Measurements from ENCODE around the gene TEP1.
"Not testable (repeated sequence)": the region's sequence is repeated elsewhere in the genome, so short reads cannot be mapped to it uniquely, and the experiment has no call there.

The TEP1 gene

DNA sequence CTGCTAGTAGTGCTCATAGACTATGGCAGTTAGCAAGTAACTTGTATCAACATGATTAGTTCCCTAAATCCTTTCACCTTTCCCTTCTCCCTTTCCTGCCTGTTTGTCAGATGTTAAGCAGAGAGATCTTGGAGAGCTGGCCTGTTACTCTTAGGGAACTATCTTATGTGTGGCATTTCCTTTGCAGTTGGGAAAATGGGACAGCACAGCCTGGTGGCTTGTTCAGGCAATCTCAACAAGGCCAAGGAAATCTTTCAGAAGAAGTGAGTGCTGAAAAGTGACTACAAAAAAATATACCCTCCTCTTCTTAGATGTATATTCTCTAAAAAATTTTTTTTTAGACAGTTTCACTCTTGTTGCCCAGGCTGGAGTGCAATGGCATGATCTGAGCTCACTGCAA, 62.4 kb downstream of the TEP1 start:
- Histone ChIP-seq H3K27ac (ENCODE audit: low read length) (no peak overlapping the region), H3K4me3 (ENCODE audit: low read length) (no peak overlapping the region), H3K36me3 (ENCODE audit: control insufficient read depth, low read depth, low read length) (peaks cover 79% of the 10 kb centered on the region), H3K9me3 (ENCODE audit: control insufficient read depth, low read depth, low read length) (no peaks in the 10 kb centered on the region), H3K4me1 (ENCODE audit: control insufficient read depth, low read depth, low read length) (no peaks in the 10 kb centered on the region), H3K9ac (ENCODE audit: low read length) (no peak overlapping the region), H3K27me3 (ENCODE audit: control insufficient read depth, insufficient read depth, low read length) (no peaks in the 10 kb centered on the region)

DNA sequence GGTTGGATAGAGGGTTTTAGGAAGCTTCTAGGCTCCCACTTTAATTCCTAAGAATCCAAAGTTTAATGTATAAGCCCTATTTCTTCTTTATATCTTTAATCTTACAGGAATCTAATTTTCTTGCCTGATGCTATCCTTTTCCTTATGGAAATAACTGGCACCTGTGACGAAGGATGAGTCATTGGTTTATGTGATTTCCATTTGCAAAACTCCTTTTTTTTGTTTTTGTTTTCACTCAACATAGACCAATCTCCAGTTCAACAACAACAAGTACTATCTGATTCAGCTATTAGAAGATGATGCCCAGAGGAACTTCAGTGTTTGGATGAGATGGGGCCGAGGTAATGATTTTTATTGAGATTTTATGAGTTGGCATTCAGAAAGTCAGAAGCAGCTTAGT, 63.0 kb downstream of the TEP1 start:
- Histone ChIP-seq H3K9me3 (ENCODE audit: control insufficient read depth, low read depth, low read length) (no peaks in the 10 kb centered on the region), H3K4me1 (ENCODE audit: control insufficient read depth, low read depth, low read length) (no peaks in the 10 kb centered on the region), H3K36me3 (ENCODE audit: control insufficient read depth, low read depth, low read length) (peaks cover 80% of the 10 kb centered on the region), H3K27me3 (ENCODE audit: control insufficient read depth, insufficient read depth, low read length) (no peaks in the 10 kb centered on the region), H3K4me3 (ENCODE audit: low read length) (no peak overlapping the region), H3K27ac (ENCODE audit: low read length) (no peak overlapping the region), H3K9ac (ENCODE audit: low read length) (no peak overlapping the region)

DNA sequence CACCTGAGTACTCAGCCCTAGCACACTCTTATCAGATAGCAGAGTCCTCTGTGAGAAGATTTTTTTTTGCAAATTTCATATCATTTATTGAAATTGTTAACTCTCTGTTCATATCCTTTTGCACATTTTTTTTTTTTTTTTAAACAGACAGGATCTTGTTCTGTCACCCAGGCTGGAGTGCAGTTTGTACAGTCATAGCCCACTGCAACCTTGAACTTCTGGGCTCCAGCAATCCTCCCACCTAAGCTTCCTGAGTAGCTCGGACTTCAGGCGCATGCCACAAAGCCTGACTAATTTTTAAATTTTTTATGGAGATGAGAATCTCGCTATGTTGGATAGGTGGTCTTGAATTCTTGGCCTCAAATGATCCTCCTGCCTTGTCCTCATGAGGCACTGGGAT, 65.6 kb downstream of the TEP1 start:
- H3K9me3 ChIP-seq (ENCODE audit: control insufficient read depth, low read depth, low read length), result no peaks in the 10 kb centered on the region
- H3K27ac ChIP-seq (ENCODE audit: low read length), result no peak overlapping the region
- H3K4me1 ChIP-seq (ENCODE audit: control insufficient read depth, low read depth, low read length), result peaks cover 3% of the 10 kb centered on the region
- no peak overlapping the region for H3K9ac ChIP-seq (ENCODE audit: low read length)
- H3K36me3 ChIP-seq (ENCODE audit: control insufficient read depth, low read depth, low read length), result peaks cover 59% of the 10 kb centered on the region
- H3K4me3 ChIP-seq (ENCODE audit: low read length), result no peak overlapping the region
- no peaks in the 10 kb centered on the region for H3K27me3 ChIP-seq (ENCODE audit: control insufficient read depth, insufficient read depth, low read length)

DNA sequence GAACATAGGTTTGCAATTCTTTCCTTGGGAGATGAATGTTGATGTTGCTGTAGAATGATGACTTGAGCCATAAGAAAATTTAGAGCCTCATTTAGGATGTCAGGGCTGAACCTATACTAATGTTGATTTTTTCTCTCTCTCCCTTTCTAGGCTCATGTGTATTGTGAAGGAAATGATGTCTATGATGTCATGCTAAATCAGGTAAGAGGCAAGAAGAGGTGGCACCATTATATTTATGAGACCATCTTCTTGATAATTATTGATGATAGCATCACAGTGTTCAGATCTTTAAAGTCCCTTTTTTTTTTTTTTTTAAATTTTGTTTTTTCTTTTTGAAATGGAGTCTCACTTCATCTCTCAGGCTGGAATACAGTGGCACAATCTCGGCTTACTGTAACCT, 66.6 kb downstream of the TEP1 start:
- Histone ChIP-seq H3K27me3 (ENCODE audit: control insufficient read depth, insufficient read depth, low read length) (no peaks in the 10 kb centered on the region), H3K9me3 (ENCODE audit: control insufficient read depth, low read depth, low read length) (no peaks in the 10 kb centered on the region), H3K4me1 (ENCODE audit: control insufficient read depth, low read depth, low read length) (peaks cover 5% of the 10 kb centered on the region), H3K9ac (ENCODE audit: low read length) (no peak overlapping the region), H3K36me3 (ENCODE audit: control insufficient read depth, low read depth, low read length) (peaks cover 50% of the 10 kb centered on the region), H3K4me3 (ENCODE audit: low read length) (no peak overlapping the region), H3K27ac (ENCODE audit: low read length) (no peak overlapping the region)

DNA sequence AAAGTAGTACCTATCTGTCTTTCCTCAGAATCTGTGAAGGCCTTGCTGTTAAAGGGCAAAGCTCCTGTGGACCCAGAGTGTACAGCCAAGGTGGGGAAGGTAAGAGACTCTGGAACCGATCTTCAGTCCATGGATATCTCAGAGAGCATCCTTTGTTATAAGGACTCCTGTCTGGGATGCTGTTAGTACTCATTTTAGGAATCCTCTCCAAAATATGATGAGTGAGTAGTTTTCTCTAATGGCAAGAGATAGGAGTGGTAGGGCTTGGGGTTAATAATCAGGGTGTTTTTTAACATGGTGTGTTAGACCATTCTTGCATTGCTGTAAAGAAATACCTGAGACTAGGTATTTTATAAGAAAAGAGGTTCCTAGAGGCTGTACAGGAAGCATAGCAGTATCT, 67.9 kb downstream of the TEP1 start:
- Histone ChIP-seq H3K4me1 (ENCODE audit: control insufficient read depth, low read depth, low read length) (peaks cover 10% of the 10 kb centered on the region), H3K27me3 (ENCODE audit: control insufficient read depth, insufficient read depth, low read length) (no peaks in the 10 kb centered on the region), H3K4me3 (ENCODE audit: low read length) (no peak overlapping the region), H3K36me3 (ENCODE audit: control insufficient read depth, low read depth, low read length) (peaks cover 44% of the 10 kb centered on the region), H3K27ac (ENCODE audit: low read length) (no peak overlapping the region), H3K9me3 (ENCODE audit: control insufficient read depth, low read depth, low read length) (no peaks in the 10 kb centered on the region), H3K9ac (ENCODE audit: low read length) (no peak overlapping the region)

DNA sequence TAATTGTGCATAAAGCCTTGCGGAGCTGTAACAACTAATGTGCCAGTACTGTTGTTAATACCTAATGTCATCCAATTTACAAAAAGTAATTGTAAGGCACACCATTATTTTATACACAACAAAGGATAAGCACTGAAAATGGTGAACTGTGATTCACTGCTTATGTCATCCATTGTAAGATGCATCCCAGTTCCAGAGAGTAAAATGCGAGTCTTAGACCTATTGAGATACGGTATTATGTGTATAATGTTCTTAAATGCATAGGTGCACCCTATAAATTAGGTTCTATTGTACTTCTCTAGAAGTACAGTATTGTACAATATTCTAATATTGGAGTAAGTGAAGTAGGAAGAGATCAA, 69.5 kb downstream of the TEP1 start:
- H3K9me3 ChIP-seq (ENCODE audit: control insufficient read depth, low read depth, low read length), result no peaks in the 10 kb centered on the region
- H3K27ac ChIP-seq (ENCODE audit: low read length), result peak overlapping the region; percentile 82
- H3K36me3 ChIP-seq (ENCODE audit: control insufficient read depth, low read depth, low read length), result peaks cover 32% of the 10 kb centered on the region
- H3K9ac ChIP-seq (ENCODE audit: low read length), result peak overlapping the region; percentile 95
- H3K27me3 ChIP-seq (ENCODE audit: control insufficient read depth, insufficient read depth, low read length), result no peaks in the 10 kb centered on the region
- H3K4me3 ChIP-seq (ENCODE audit: low read length), result peak overlapping the region; percentile 91
- H3K4me1 ChIP-seq (ENCODE audit: control insufficient read depth, low read depth, low read length), result peaks cover 10% of the 10 kb centered on the region

DNA sequence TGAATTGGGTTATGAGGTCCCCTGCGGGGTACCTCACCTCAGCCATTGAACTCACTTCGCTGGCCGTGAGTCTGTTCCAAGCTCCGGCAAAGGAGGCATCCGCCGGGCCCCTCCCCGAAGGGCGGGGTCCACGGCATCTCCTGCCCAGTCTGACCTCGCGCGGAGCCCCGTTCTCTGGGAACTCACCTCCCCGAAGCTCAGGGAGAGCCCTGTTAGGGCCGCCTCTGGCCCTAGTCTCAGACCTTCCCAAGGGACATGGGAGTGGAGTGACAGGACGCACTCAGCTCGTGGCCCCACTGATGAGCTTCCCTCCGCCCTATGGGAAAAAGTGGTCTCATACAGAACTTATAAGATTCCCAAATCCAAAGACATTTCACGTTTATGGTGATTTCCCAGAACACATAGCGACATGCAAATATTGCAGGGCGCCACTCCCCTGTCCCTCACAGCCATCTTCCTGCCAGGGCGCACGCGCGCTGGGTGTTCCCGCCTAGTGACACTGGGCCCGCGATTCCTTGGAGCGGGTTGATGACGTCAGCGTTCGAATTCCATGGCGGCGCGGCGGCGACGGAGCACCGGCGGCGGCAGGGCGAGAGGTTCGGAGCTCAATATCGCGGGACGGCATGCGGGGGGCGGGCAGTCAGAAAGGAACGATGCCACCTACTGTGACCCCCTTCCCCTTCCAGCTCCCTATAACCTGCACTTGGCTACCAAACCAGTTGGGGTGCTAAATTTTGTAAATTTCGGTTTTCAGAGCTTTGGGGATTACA, 70.0 kb downstream of the TEP1 start, which contains the start of gene PARP2:
TSS of gene PARP2 (plus strand) at position 544 of the 770 bp plus-strand sequence. CDS start at position 551, 7 bp downstream.
- Histone ChIP-seq H3K9ac (ENCODE audit: low read length) (peak within 1 kb of the TSS; percentile 95), H3K9me3 (ENCODE audit: control insufficient read depth, low read depth, low read length) (no peaks in the 10 kb centered on the region), H3K4me1 (ENCODE audit: control insufficient read depth, low read depth, low read length) (peaks cover 10% of the 10 kb centered on the region), H3K4me3 (ENCODE audit: low read length) (peak within 1 kb of the TSS; percentile 97), H3K27ac (ENCODE audit: low read length) (peak within 1 kb of the TSS; percentile 96), H3K27me3 (ENCODE audit: control insufficient read depth, insufficient read depth, low read length) (no peaks in the 10 kb centered on the region), H3K36me3 (ENCODE audit: control insufficient read depth, low read depth, low read length) (peaks cover 27% of the 10 kb centered on the region)

DNA sequence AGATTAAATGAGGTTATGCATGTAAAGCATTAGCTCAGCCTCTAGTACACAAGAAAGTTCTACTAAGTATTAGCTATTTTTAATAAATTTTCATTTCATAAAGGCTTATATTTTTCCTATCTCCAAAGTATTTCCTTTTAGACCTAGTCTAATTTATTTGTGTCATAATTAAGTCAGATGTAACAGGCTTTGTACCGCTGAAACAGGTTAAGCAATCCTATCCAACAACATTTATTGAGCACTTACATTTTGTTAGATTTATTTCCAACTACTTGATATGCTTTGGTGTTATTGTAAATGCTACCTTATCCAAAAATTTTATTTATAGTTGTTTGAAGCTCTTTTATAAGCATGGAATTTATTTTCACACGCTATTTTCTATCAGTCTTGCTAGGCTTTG, 71.7 kb downstream of the TEP1 start:
- H3K4me1 ChIP-seq (ENCODE audit: control insufficient read depth, low read depth, low read length), result peaks cover 10% of the 10 kb centered on the region
- peak overlapping the region; percentile 97 for H3K4me3 ChIP-seq (ENCODE audit: low read length)
- no peaks in the 10 kb centered on the region for H3K9me3 ChIP-seq (ENCODE audit: control insufficient read depth, low read depth, low read length)
- H3K9ac ChIP-seq (ENCODE audit: low read length), result peak overlapping the region; percentile 93
- no peaks in the 10 kb centered on the region for H3K27me3 ChIP-seq (ENCODE audit: control insufficient read depth, insufficient read depth, low read length)
- peak overlapping the region; percentile 96 for H3K27ac ChIP-seq (ENCODE audit: low read length)
- H3K36me3 ChIP-seq (ENCODE audit: control insufficient read depth, low read depth, low read length), result peaks cover 15% of the 10 kb centered on the region

DNA sequence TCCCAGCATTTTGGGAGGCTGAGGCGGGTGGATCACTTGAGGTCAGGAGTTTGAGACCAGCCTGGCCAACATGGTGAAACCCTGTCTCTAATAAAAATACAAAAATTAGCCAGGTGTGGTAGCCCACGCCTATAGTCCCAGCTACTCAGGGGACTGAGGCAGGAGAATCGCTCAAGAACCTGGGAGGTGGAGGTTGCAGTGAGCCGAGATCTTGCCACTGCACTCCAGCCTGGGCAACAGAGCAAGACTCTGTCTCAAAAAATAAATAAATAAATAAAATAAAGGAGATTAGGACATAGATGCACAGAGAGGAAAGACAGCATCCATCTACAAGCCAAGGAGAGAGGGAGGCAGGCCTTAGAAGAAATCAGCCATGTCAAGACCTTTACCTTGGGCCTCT, 72.3 kb downstream of the TEP1 start:
- H3K27ac ChIP-seq (ENCODE audit: low read length); H3K4me1 ChIP-seq (ENCODE audit: control insufficient read depth, low read depth, low read length); H3K27me3 ChIP-seq (ENCODE audit: control insufficient read depth, insufficient read depth, low read length); H3K9ac ChIP-seq (ENCODE audit: low read length); H3K9me3 ChIP-seq (ENCODE audit: control insufficient read depth, low read depth, low read length); H3K4me3 ChIP-seq (ENCODE audit: low read length): not testable (repeated sequence)
- peaks cover 10% of the 10 kb centered on the region for H3K36me3 ChIP-seq (ENCODE audit: control insufficient read depth, low read depth, low read length)

DNA sequence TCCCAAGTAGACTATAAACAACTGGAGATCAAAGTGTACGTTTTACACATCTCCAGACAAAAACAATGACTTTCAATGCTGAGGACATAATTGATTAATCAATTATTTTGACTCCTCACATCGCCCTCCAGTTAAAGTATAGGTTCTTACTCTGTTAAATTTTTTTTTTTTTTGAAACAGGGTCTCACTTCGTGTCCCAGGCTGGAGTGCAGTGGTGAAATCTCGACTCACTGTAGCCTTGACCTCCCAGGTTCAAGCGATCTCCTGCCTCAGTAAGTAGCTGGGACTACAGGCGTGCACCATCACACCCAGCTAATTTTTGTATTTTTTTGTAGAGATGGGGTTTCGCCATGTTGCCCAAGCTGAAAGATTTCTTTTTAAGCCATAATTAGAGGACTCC, 79.3 kb downstream of the TEP1 start:
- H3K4me3 ChIP-seq (ENCODE audit: low read length), result no peak overlapping the region
- no peak overlapping the region for H3K9ac ChIP-seq (ENCODE audit: low read length)
- no peak overlapping the region for H3K27ac ChIP-seq (ENCODE audit: low read length)

DNA sequence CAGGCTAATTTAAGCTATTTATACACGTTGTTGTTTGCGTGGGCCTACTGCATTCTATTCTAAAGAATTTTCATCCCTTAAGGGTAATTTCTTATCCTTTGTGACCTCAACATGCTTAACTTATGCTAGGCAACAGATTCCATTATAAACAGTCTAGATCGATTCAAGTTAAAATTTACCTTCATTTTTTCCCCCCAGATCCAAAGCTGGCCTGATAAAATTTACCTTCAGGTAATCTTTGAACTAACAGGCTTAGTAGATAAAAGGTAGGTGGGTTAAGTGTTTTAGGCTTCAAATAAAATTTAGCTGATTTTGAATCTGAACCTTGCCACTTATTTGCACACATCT, 79.8 kb downstream of the TEP1 start:
- Histone ChIP-seq H3K4me1 (ENCODE audit: control insufficient read depth, low read depth, low read length) (peaks cover 6% of the 10 kb centered on the region), H3K4me3 (ENCODE audit: low read length) (peak overlapping the region; percentile 90), H3K27me3 (ENCODE audit: control insufficient read depth, insufficient read depth, low read length) (no peaks in the 10 kb centered on the region), H3K36me3 (ENCODE audit: control insufficient read depth, low read depth, low read length) (peaks cover 14% of the 10 kb centered on the region), H3K9me3 (ENCODE audit: control insufficient read depth, low read depth, low read length) (no peaks in the 10 kb centered on the region), H3K9ac (ENCODE audit: low read length) (peak overlapping the region; percentile 98), H3K27ac (ENCODE audit: low read length) (peak overlapping the region; percentile 68)

More for the DNA sequence above, 79.3 kb downstream of the TEP1 start:
- Histone ChIP-seq H3K9me3 (ENCODE audit: control insufficient read depth, low read depth, low read length) (no peaks in the 10 kb centered on the region), H3K27me3 (ENCODE audit: control insufficient read depth, insufficient read depth, low read length) (no peaks in the 10 kb centered on the region), H3K4me1 (ENCODE audit: control insufficient read depth, low read depth, low read length) (peaks cover 6% of the 10 kb centered on the region), H3K36me3 (ENCODE audit: control insufficient read depth, low read depth, low read length) (peaks cover 9% of the 10 kb centered on the region)

DNA sequence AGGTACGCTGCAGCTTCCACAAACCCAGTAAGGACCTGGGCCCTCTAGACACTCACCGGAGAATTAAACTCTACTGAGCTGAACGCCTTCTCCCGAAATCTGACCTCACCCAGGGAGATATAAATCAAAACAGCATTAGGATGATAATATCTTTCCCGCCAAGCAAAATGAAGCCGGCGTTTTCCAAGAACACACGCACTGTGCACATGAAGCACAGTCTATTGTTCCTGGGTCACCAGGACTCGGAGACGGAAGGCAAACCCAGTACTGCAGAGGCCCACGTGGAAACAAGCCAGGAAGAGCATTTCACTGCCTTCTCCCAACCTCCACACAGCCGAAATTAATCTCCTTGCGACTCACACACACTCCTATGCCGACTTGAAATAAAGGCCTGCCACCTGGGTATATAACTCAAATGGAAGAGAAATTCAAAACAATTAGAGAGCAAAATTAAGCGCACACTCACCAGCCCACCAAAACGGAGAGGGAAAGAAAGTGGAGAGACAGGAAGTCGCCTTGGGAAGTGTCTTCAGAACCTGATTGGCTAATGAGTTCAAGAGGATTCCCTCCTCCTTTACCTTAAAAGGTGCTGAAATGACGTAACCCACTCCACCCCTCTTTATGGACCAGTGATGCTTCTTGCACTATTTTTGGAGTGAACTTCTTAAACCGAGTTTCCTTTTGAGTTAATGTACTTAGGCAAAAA, 80.4 kb downstream of the TEP1 start, which contains the start of gene CCNB1IP1:
TSS of gene CCNB1IP1 (minus strand) at position 492 of the 706 bp plus-strand sequence. CDS start 16,756 bp downstream, outside the sequence.
- Histone ChIP-seq H3K9me3 (ENCODE audit: control insufficient read depth, low read depth, low read length) (no peaks in the 10 kb centered on the region), H3K36me3 (ENCODE audit: control insufficient read depth, low read depth, low read length) (peaks cover 19% of the 10 kb centered on the region), H3K4me1 (ENCODE audit: control insufficient read depth, low read depth, low read length) (peaks cover 6% of the 10 kb centered on the region), H3K4me3 (ENCODE audit: low read length) (peak within 1 kb of the TSS; percentile 90), H3K27me3 (ENCODE audit: control insufficient read depth, insufficient read depth, low read length) (no peaks in the 10 kb centered on the region), H3K9ac (ENCODE audit: low read length) (peak within 1 kb of the TSS; percentile 98), H3K27ac (ENCODE audit: low read length) (peak within 1 kb of the TSS; percentile 95)
